ENCODE results near the gene ADAMTSL3.
"Not testable (repeated sequence)": the region's sequence is repeated elsewhere in the genome, so short reads cannot be mapped to it uniquely, and the experiment has no call there.

ADAMTSL3 gene

DNA sequence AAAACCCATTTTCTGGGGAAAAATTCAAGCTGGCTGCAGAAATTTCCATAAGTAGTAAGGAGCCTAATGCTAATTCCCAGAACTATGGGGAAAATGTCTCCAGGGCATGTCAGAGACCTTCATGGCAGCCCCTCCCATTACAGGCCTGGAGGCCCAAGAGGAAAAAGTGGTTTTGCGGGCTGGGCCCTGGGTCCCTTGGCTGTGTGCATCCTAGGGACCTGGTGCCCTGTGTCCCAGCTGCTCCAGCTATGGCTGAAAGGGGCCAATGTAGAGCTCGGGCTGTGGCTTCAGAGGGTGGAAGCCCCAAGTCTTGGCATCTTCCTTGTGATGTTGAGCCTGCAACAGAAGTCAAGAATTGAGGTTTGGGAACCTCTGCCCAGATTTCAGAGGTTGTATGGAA is 48.4 kb downstream of the ADAMTSL3 start:
- WGBS (ENCODE audit: insufficient coverage) = 90% methylated on average over 2 of the region's 2 CpGs

DNA sequence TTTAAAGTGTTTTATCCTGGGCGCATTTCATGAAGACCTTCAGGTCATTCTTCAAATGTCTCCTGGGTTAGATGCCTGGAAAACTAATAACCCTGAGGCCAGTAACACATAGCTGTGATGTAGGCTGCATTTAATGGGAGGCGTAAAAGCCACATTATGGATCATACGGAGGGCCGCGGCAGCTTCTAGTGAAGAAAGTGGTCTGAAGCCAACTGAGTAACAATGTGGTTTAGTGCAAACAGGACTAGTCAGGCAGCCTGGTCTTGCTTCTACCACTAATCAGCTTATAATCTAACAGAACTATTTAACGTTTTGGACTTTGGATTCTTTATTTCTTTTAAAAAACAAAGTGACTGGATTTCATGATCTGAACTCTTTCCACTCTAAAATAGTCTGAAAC is 54.4 kb downstream of the ADAMTSL3 start:
- no peaks in the 10 kb centered on the region for H3K4me1 ChIP-seq (ENCODE audit: control extremely low read depth in 1 of 4, control insufficient read depth in 4 of 4, insufficient read depth in 4 of 4, low read length in 3 of 4)
- 96% methylated on average over 5 of the region's 6 CpGs for WGBS (ENCODE audit: insufficient coverage)
- CTCF ChIA-PET = no interaction called here

More for the DNA sequence above, 48.4 kb downstream of the ADAMTSL3 start:
- CTCF ChIA-PET; H3K27me3 ChIP-seq (replicated peaks in 2 of 5; ENCODE audit: control insufficient read depth in 4 of 5, insufficient read depth in 5 of 5, low read length in 4 of 5); H3K4me3 ChIP-seq (ENCODE audit: control insufficient read depth in 1 of 7, extremely low read depth in 1 of 7, insufficient read depth in 4 of 7, low read depth in 2 of 7, low read length in 6 of 7); H3K9me3 ChIP-seq (ENCODE audit: control extremely low read depth in 1 of 5, control insufficient read depth in 4 of 5, insufficient read depth in 2 of 5, low read depth in 1 of 5, low read length in 4 of 5); H3K27ac ChIP-seq (ENCODE audit: insufficient read depth in 1 of 2, low read depth in 1 of 2, low read length in 2 of 2, poor library complexity in 1 of 2, severe bottlenecking in 2 of 2); H3K36me3 ChIP-seq (ENCODE audit: control insufficient read depth in 4 of 4, insufficient read depth in 4 of 4, low read length in 3 of 4); DNase-seq; POLR2A ChIA-PET; H3K4me1 ChIP-seq (ENCODE audit: control extremely low read depth in 1 of 4, control insufficient read depth in 4 of 4, insufficient read depth in 4 of 4, low read length in 3 of 4): not testable (repeated sequence)

DNA sequence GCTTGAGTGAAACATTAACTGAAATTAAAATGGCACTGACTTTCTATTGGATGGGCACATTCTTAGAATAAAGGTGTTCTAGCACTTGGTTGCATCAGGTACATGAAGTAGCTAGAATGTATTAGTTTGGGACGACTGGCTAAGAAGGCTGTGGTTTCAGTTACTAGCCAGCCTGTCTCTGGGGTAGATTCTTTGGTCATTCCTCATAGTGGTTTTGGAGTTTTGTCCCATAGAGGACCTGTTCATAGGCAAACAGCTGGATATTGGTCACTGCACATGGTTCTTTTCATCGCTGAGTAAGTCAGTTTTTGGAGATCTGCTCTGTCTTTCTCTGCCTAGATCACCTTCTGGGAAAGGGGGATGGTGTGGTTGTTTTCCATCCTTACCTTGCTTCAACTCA is 55.3 kb downstream of the ADAMTSL3 start:
- no peak for DNase-seq
- no peaks in the 10 kb centered on the region for H3K9me3 ChIP-seq (ENCODE audit: control extremely low read depth in 1 of 5, control insufficient read depth in 4 of 5, insufficient read depth in 2 of 5, low read depth in 1 of 5, low read length in 4 of 5)
- no peak overlapping the region for H3K4me3 ChIP-seq (ENCODE audit: control insufficient read depth in 1 of 7, extremely low read depth in 1 of 7, insufficient read depth in 4 of 7, low read depth in 2 of 7, low read length in 6 of 7)
- H3K4me1 ChIP-seq (ENCODE audit: control extremely low read depth in 1 of 4, control insufficient read depth in 4 of 4, insufficient read depth in 4 of 4, low read length in 3 of 4) = no peaks in the 10 kb centered on the region
- WGBS (ENCODE audit: insufficient coverage) = 100% methylated on average over 1 of the region's 2 CpGs
- H3K27ac ChIP-seq (ENCODE audit: insufficient read depth in 1 of 2, low read depth in 1 of 2, low read length in 2 of 2, poor library complexity in 1 of 2, severe bottlenecking in 2 of 2) = no peak overlapping the region
- POLR2A ChIA-PET = no interaction called here
- no peaks in the 10 kb centered on the region for H3K36me3 ChIP-seq (ENCODE audit: control insufficient read depth in 4 of 4, insufficient read depth in 4 of 4, low read length in 3 of 4)
- CTCF ChIA-PET = no interaction called here
- H3K27me3 ChIP-seq (replicated peaks in 2 of 5; ENCODE audit: control insufficient read depth in 4 of 5, insufficient read depth in 5 of 5, low read length in 4 of 5) = no peaks in the 10 kb centered on the region

More for the DNA sequence above, 54.4 kb downstream of the ADAMTSL3 start:
- no peak overlapping the region for H3K27ac ChIP-seq (ENCODE audit: insufficient read depth in 1 of 2, low read depth in 1 of 2, low read length in 2 of 2, poor library complexity in 1 of 2, severe bottlenecking in 2 of 2)
- H3K4me3 ChIP-seq (ENCODE audit: control insufficient read depth in 1 of 7, extremely low read depth in 1 of 7, insufficient read depth in 4 of 7, low read depth in 2 of 7, low read length in 6 of 7) = no peak overlapping the region
- H3K9me3 ChIP-seq (ENCODE audit: control extremely low read depth in 1 of 5, control insufficient read depth in 4 of 5, insufficient read depth in 2 of 5, low read depth in 1 of 5, low read length in 4 of 5) = no peaks in the 10 kb centered on the region
- no peaks in the 10 kb centered on the region for H3K27me3 ChIP-seq (replicated peaks in 2 of 5; ENCODE audit: control insufficient read depth in 4 of 5, insufficient read depth in 5 of 5, low read length in 4 of 5)
- no peak for DNase-seq
- POLR2A ChIA-PET = no interaction called here
- H3K36me3 ChIP-seq (ENCODE audit: control insufficient read depth in 4 of 4, insufficient read depth in 4 of 4, low read length in 3 of 4) = no peaks in the 10 kb centered on the region

DNA sequence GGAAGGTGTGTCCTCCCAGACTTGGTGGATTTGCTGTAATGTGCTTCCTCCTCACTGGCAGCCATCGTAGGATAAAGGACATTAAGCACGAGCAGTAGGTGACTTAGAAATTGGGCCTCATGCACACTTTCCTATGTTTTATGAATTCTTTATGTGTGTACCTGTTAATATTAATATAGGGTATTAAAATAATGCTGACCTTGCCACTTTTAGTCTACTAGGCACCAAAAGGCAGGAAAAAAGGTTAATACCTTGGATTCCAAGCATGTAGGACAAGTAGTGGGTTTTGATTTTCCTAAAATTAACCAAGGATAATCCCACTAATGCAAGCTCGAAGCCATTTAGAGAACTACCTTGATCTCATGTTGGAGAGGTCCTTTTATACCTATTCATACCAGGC is 55.9 kb downstream of the ADAMTSL3 start:
- DNase-seq = no peak
- 100% methylated on average over 1 of the region's 3 CpGs for WGBS (ENCODE audit: insufficient coverage)
- Histone ChIP-seq H3K27me3 (replicated peaks in 2 of 5; ENCODE audit: control insufficient read depth in 4 of 5, insufficient read depth in 5 of 5, low read length in 4 of 5) (no peaks in the 10 kb centered on the region), H3K4me1 (ENCODE audit: control extremely low read depth in 1 of 4, control insufficient read depth in 4 of 4, insufficient read depth in 4 of 4, low read length in 3 of 4) (no peaks in the 10 kb centered on the region), H3K4me3 (ENCODE audit: control insufficient read depth in 1 of 7, extremely low read depth in 1 of 7, insufficient read depth in 4 of 7, low read depth in 2 of 7, low read length in 6 of 7) (no peak overlapping the region), H3K9me3 (ENCODE audit: control extremely low read depth in 1 of 5, control insufficient read depth in 4 of 5, insufficient read depth in 2 of 5, low read depth in 1 of 5, low read length in 4 of 5) (no peaks in the 10 kb centered on the region), H3K27ac (ENCODE audit: insufficient read depth in 1 of 2, low read depth in 1 of 2, low read length in 2 of 2, poor library complexity in 1 of 2, severe bottlenecking in 2 of 2) (no peak overlapping the region), H3K36me3 (ENCODE audit: control insufficient read depth in 4 of 4, insufficient read depth in 4 of 4, low read length in 3 of 4) (no peaks in the 10 kb centered on the region)
- ChIA-PET POLR2A (no interaction called here), CTCF (no interaction called here)

DNA sequence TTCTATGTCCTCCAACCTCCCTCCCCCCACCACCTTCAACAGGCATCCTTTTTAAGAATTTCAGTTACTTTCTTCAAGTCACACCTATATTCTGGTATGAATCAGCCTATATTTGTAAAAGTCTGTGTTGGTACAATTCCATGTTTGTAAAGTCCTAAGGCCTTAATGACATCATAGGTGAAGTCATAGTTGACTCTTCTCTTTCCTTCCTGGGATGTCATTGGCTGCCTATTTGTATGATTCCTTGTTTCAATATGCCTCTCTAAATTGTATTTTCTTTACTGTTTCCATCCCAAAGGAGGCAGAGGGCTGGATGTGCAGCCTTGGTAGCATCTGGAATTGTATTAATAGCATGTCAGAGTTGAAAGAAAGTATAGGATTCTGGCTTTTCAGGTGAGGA is 56.5 kb downstream of the ADAMTSL3 start:
- H3K9me3 ChIP-seq (ENCODE audit: control extremely low read depth in 1 of 5, control insufficient read depth in 4 of 5, insufficient read depth in 2 of 5, low read depth in 1 of 5, low read length in 4 of 5) = no peaks in the 10 kb centered on the region
- no peak overlapping the region for H3K27ac ChIP-seq (ENCODE audit: insufficient read depth in 1 of 2, low read depth in 1 of 2, low read length in 2 of 2, poor library complexity in 1 of 2, severe bottlenecking in 2 of 2)
- CTCF ChIA-PET = no interaction called here
- H3K27me3 ChIP-seq (replicated peaks in 2 of 5; ENCODE audit: control insufficient read depth in 4 of 5, insufficient read depth in 5 of 5, low read length in 4 of 5) = no peaks in the 10 kb centered on the region
- no peaks in the 10 kb centered on the region for H3K36me3 ChIP-seq (ENCODE audit: control insufficient read depth in 4 of 4, insufficient read depth in 4 of 4, low read length in 3 of 4)
- H3K4me3 ChIP-seq (ENCODE audit: control insufficient read depth in 1 of 7, extremely low read depth in 1 of 7, insufficient read depth in 4 of 7, low read depth in 2 of 7, low read length in 6 of 7) = no peak overlapping the region
- POLR2A ChIA-PET = no interaction called here
- no peak for DNase-seq
- H3K4me1 ChIP-seq (ENCODE audit: control extremely low read depth in 1 of 4, control insufficient read depth in 4 of 4, insufficient read depth in 4 of 4, low read length in 3 of 4) = no peaks in the 10 kb centered on the region

DNA sequence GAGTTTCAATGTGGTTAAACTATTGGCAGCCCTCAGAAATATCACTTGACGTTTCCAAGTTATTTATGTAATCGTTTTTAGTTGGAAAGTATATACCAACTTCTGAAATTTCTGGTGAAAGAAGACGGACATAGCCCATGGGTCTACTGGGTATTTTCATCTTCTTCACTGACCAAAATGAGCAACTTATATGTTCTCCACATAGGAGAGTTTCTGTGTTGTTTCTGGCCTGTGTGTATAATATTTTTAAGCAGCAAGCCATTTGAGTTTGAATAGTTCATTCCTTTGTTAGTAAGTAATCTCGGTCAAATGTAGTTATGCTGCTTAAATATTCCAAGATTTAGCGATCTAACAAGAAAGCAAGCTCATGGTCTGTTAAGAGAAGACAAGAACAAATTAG is 57.3 kb downstream of the ADAMTSL3 start:
- no peaks in the 10 kb centered on the region for H3K27me3 ChIP-seq (replicated peaks in 2 of 5; ENCODE audit: control insufficient read depth in 4 of 5, insufficient read depth in 5 of 5, low read length in 4 of 5)
- WGBS (ENCODE audit: insufficient coverage) = 100% methylated on average over 2 of the region's 5 CpGs
- no peak overlapping the region for H3K27ac ChIP-seq (ENCODE audit: insufficient read depth in 1 of 2, low read depth in 1 of 2, low read length in 2 of 2, poor library complexity in 1 of 2, severe bottlenecking in 2 of 2)
- no peak overlapping the region for H3K4me3 ChIP-seq (ENCODE audit: control insufficient read depth in 1 of 7, extremely low read depth in 1 of 7, insufficient read depth in 4 of 7, low read depth in 2 of 7, low read length in 6 of 7)
- DNase-seq = no peak
- ChIA-PET CTCF (no interaction called here), POLR2A (no interaction called here)
- no peaks in the 10 kb centered on the region for H3K4me1 ChIP-seq (ENCODE audit: control extremely low read depth in 1 of 4, control insufficient read depth in 4 of 4, insufficient read depth in 4 of 4, low read length in 3 of 4)
- H3K36me3 ChIP-seq (ENCODE audit: control insufficient read depth in 4 of 4, insufficient read depth in 4 of 4, low read length in 3 of 4) = no peaks in the 10 kb centered on the region
- H3K9me3 ChIP-seq (ENCODE audit: control extremely low read depth in 1 of 5, control insufficient read depth in 4 of 5, insufficient read depth in 2 of 5, low read depth in 1 of 5, low read length in 4 of 5) = no peaks in the 10 kb centered on the region

DNA sequence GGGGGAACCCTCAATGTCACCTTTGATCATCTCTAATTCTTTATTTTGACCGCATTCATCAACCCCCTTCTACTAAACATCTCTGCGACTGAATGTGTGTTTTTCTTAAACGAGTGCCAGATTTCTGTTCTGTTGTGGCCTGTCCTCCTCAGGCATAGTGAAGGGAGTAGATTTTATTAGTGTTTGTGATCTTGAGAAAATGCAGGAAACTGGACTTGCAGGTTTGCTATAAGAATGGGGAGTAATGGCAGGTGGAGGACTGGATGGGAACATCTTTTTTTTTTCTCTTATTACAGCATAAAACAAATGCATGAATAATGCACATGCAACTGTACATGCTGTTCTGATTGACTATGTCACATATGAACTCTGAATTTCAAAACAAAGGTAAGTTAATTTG is 59.3 kb downstream of the ADAMTSL3 start:
- ChIA-PET CTCF (no interaction called here), POLR2A (no interaction called here)
- no CpG with 5 or more reads among the region's 3 CpGs for WGBS (ENCODE audit: insufficient coverage)
- no peak overlapping the region for H3K4me3 ChIP-seq (ENCODE audit: control insufficient read depth in 1 of 7, extremely low read depth in 1 of 7, insufficient read depth in 4 of 7, low read depth in 2 of 7, low read length in 6 of 7)
- no peak for DNase-seq
- H3K27me3 ChIP-seq (replicated peaks in 2 of 5; ENCODE audit: control insufficient read depth in 4 of 5, insufficient read depth in 5 of 5, low read length in 4 of 5) = no peaks in the 10 kb centered on the region
- no peaks in the 10 kb centered on the region for H3K36me3 ChIP-seq (ENCODE audit: control insufficient read depth in 4 of 4, insufficient read depth in 4 of 4, low read length in 3 of 4)
- no peaks in the 10 kb centered on the region for H3K9me3 ChIP-seq (ENCODE audit: control extremely low read depth in 1 of 5, control insufficient read depth in 4 of 5, insufficient read depth in 2 of 5, low read depth in 1 of 5, low read length in 4 of 5)
- H3K4me1 ChIP-seq (ENCODE audit: control extremely low read depth in 1 of 4, control insufficient read depth in 4 of 4, insufficient read depth in 4 of 4, low read length in 3 of 4) = no peaks in the 10 kb centered on the region
- H3K27ac ChIP-seq (ENCODE audit: insufficient read depth in 1 of 2, low read depth in 1 of 2, low read length in 2 of 2, poor library complexity in 1 of 2, severe bottlenecking in 2 of 2) = no peak overlapping the region

Data from common myeloid progenitor, CD34-positive (primary cell).